Nephron progenitor cell (in vitro differentiated cells): Measurements from ENCODE around the gene DPH6.

Experiments used
- DNase-seq: peaks from one replicate; pipeline ENCODE4 v3.0.0; 2021
- H3K27ac Mint-ChIP-seq: 2 replicates; pipeline ENCODE4 v1.8.0; 2021; ENCODE audit warnings: mild to moderate bottlenecking, moderate library complexity, mixed read lengths
- H3K27me3 Mint-ChIP-seq: 2 replicates; pipeline ENCODE4 v1.8.0; 2021; ENCODE audit warnings: mild to moderate bottlenecking, low read depth, mixed read lengths; ENCODE audit not compliant: poor library complexity
- H3K36me3 Mint-ChIP-seq: 2 replicates; pipeline ENCODE4 v1.8.0; 2021; ENCODE audit warnings: low read depth, mixed read lengths
- H3K4me1 Mint-ChIP-seq: 2 replicates; pipeline ENCODE4 v1.8.0; 2021; ENCODE audit warnings: mixed read lengths
- H3K4me3 Mint-ChIP-seq: 2 replicates; pipeline ENCODE4 v1.8.0; 2021; ENCODE audit warnings: mild to moderate bottlenecking, moderate library complexity, mixed read lengths
- H3K9me3 Mint-ChIP-seq: 2 replicates; pipeline ENCODE4 v1.8.0; 2021; ENCODE audit warnings: mild to moderate bottlenecking, moderate library complexity, mixed read lengths
- CTCF ChIP-seq: fragments of 200-600 bp; sonication (generic); IDR thresholded peaks from 2 replicates; pipeline ENCODE4 v1.5.0; 2021; ENCODE audit warnings: antibody characterized with exemption

The DPH6 gene

GRCh38 chr15:35481064-35481463 is 64.9 kb downstream of the DPH6 start:
- H3K36me3 Mint-ChIP-seq, result peaks cover 29% of the 10 kb centered on the region
- H3K27ac Mint-ChIP-seq, result peak overlapping the region; percentile 82
- no peak for DNase-seq
- no peak for TF ChIP-seq CTCF
- peaks cover 13% of the 10 kb centered on the region for H3K9me3 Mint-ChIP-seq
- H3K4me1 Mint-ChIP-seq, result peaks cover 31% of the 10 kb centered on the region
- H3K27me3 Mint-ChIP-seq, result peaks cover 3% of the 10 kb centered on the region
- no peak overlapping the region for H3K4me3 Mint-ChIP-seq

GRCh38 chr15:35479423-35479822 is 66.5 kb downstream of the DPH6 start:
- Mint-ChIP-seq H3K27ac (peak overlapping the region; percentile 36), H3K36me3 (peaks cover 14% of the 10 kb centered on the region), H3K4me3 (peak overlapping the region; percentile 45), H3K9me3 (peaks cover 7% of the 10 kb centered on the region), H3K27me3 (peaks cover 3% of the 10 kb centered on the region), H3K4me1 (peaks cover 31% of the 10 kb centered on the region)
- no peak for DNase-seq
- TF ChIP-seq CTCF, result no peak

GRCh38 chr15:35477312-35478262 is 68.4 kb downstream of the DPH6 start:
- Mint-ChIP-seq H3K4me1 (peaks cover 31% of the 10 kb centered on the region), H3K9me3 (no peaks in the 10 kb centered on the region), H3K27me3 (peaks cover 3% of the 10 kb centered on the region), H3K36me3 (no peaks in the 10 kb centered on the region), H3K4me3 (no peak overlapping the region), H3K27ac (peak overlapping the region; percentile 19)
- no peak for DNase-seq
- TF ChIP-seq CTCF, result no peak

GRCh38 chr15:35471024-35471423 is 74.9 kb downstream of the DPH6 start:
- H3K4me3 Mint-ChIP-seq, result no peak overlapping the region
- H3K27ac Mint-ChIP-seq, result no peak overlapping the region
- no peaks in the 10 kb centered on the region for H3K27me3 Mint-ChIP-seq
- no peak for TF ChIP-seq CTCF
- H3K4me1 Mint-ChIP-seq, result no peaks in the 10 kb centered on the region
- DNase-seq, result no peak
- no peaks in the 10 kb centered on the region for H3K36me3 Mint-ChIP-seq
- H3K9me3 Mint-ChIP-seq, result no peaks in the 10 kb centered on the region

GRCh38 chr15:35470441-35470840 is 75.5 kb downstream of the DPH6 start:
- H3K27me3 Mint-ChIP-seq, result no peaks in the 10 kb centered on the region
- DNase-seq, result no peak
- no peak overlapping the region for H3K4me3 Mint-ChIP-seq
- TF ChIP-seq CTCF, result no peak
- no peaks in the 10 kb centered on the region for H3K36me3 Mint-ChIP-seq
- no peak overlapping the region for H3K27ac Mint-ChIP-seq
- H3K9me3 Mint-ChIP-seq, result no peaks in the 10 kb centered on the region
- no peaks in the 10 kb centered on the region for H3K4me1 Mint-ChIP-seq

GRCh38 chr15:35466476-35466875 is 79.5 kb downstream of the DPH6 start:
- no peaks in the 10 kb centered on the region for H3K36me3 Mint-ChIP-seq
- no peaks in the 10 kb centered on the region for H3K27me3 Mint-ChIP-seq
- TF ChIP-seq CTCF, result no peak
- H3K9me3 Mint-ChIP-seq, result no peaks in the 10 kb centered on the region
- H3K4me1 Mint-ChIP-seq, result no peaks in the 10 kb centered on the region
- no peak overlapping the region for H3K4me3 Mint-ChIP-seq
- DNase-seq, result no peak
- no peak overlapping the region for H3K27ac Mint-ChIP-seq
